ENCODE data around the gene PSMA6. TPM values are rescaled to one million over a fixed set of nuclear protein-coding genes. Genes with fewer than 3 reads are reported as not detected.

PSMA6 gene
- total RNA-seq, 1 donor from 2014 or later, result 225 TPM

DNA sequence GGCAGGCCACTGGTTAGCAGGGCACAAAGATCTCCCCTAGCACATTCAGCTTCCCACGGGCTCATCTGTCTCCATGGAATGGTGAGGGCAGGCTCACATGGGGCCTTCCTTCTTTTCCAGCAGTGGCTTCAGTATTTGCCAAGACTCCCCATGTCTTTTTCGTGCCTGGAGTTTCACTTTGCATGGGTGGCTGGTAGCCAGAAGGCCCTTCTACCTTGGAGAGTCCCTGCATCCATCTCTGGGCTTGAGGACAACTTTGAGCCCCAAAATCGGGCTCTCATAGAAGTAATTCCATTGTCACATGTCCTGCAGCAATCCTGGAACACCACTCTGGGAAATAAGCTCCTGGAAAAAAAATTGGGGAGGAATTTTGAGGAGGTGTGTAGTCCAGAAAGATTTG lies 70.3 kb downstream of the PSMA6 start:
- H3K36me3 Mint-ChIP-seq (ENCODE audit: low read depth, unreplicated experiment), result no peaks in the 10 kb centered on the region
- FAIRE-seq (no peak), DNase-seq (ENCODE audit: low read depth) (no peak)
- Histone ChIP-seq H4K20me1 (ENCODE audit: insufficient read depth, low read length) (no peaks in the 10 kb centered on the region), H2AFZ (ENCODE audit: low read depth, low read length) (no peak overlapping the region), H3K9me3 (ENCODE audit: insufficient read depth, low read depth, low read length) (no peaks in the 10 kb centered on the region), H3K9ac (ENCODE audit: low read length) (no peak overlapping the region), H3K4me3 (ENCODE audit: insufficient read depth, low read depth, low read length) (no peak overlapping the region), H3K36me3 (ENCODE audit: insufficient read depth, low read length) (no peaks in the 10 kb centered on the region), H3K4me2 (ENCODE audit: low read length) (no peak overlapping the region), H3K27ac (ENCODE audit: low read depth, low read length) (no peak overlapping the region), H3K79me2 (ENCODE audit: insufficient read depth, low read length) (no peaks in the 10 kb centered on the region), H3K4me1 (ENCODE audit: insufficient read depth, low read length) (peaks cover 41% of the 10 kb centered on the region), H3K27me3 (ENCODE audit: insufficient read depth, low read length) (no peaks in the 10 kb centered on the region)
- TF ChIP-seq EZH2 (IDR thresholded peaks at IDR 0.05; ENCODE audit: insufficient read depth, low read length), result no peak
- TF ChIP-seq, protein P1, sequence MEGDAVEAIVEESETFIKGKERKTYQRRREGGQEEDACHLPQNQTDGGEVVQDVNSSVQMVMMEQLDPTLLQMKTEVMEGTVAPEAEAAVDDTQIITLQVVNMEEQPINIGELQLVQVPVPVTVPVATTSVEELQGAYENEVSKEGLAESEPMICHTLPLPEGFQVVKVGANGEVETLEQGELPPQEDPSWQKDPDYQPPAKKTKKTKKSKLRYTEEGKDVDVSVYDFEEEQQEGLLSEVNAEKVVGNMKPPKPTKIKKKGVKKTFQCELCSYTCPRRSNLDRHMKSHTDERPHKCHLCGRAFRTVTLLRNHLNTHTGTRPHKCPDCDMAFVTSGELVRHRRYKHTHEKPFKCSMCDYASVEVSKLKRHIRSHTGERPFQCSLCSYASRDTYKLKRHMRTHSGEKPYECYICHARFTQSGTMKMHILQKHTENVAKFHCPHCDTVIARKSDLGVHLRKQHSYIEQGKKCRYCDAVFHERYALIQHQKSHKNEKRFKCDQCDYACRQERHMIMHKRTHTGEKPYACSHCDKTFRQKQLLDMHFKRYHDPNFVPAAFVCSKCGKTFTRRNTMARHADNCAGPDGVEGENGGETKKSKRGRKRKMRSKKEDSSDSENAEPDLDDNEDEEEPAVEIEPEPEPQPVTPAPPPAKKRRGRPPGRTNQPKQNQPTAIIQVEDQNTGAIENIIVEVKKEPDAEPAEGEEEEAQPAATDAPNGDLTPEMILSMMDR (IDR thresholded peaks at IDR 0.05; ENCODE audit: insufficient read depth, low read depth, low read length), result no peak
- peaks cover 33% of the 10 kb centered on the region for H3K4me1 Mint-ChIP-seq (ENCODE audit: low read depth, unreplicated experiment)
- no peaks in the 10 kb centered on the region for H3K27me3 Mint-ChIP-seq (ENCODE audit: low read depth, unreplicated experiment)
- peak overlapping the region; percentile 69 for H3K27ac Mint-ChIP-seq (ENCODE audit: unreplicated experiment)
- no peaks in the 10 kb centered on the region for H3K9me3 Mint-ChIP-seq (ENCODE audit: unreplicated experiment)
- H3K4me3 Mint-ChIP-seq (ENCODE audit: unreplicated experiment), result no peak overlapping the region

DNA sequence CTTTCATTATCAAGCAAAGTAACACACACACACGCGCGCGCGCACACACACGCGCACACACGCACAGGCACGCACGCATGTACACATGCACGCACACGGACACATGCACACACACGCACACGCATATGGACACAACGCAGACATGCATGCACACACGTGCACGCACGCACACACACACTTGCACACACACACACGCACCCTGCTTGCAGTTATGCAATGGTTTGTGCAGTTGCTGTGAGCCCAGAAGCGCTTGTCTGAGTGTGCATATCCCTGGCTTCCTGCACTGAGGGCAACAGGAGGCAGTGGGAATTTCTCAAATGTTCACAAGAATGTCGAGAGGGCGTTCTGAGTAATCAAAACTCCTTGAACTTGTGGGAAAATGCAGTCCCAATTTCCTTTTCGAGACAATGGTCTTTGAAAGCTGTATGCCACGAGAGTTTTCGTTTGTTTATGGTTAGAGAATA lies 70.8 kb downstream of the PSMA6 start:
- no peaks in the 10 kb centered on the region for H3K27me3 Mint-ChIP-seq (ENCODE audit: low read depth, unreplicated experiment)
- H4K20me1 ChIP-seq (ENCODE audit: insufficient read depth, low read length), result no peaks in the 10 kb centered on the region
- FAIRE-seq (no peak), DNase-seq (ENCODE audit: low read depth) (peak; percentile 78)
- H3K9me3 ChIP-seq (ENCODE audit: insufficient read depth, low read depth, low read length), result no peaks in the 10 kb centered on the region
- H3K36me3 ChIP-seq (ENCODE audit: insufficient read depth, low read length), result no peaks in the 10 kb centered on the region
- no peak overlapping the region for H3K4me3 ChIP-seq (ENCODE audit: insufficient read depth, low read depth, low read length)
- H3K4me2 ChIP-seq (ENCODE audit: low read length), result peak overlapping the region; percentile 39
- H3K79me2 ChIP-seq (ENCODE audit: insufficient read depth, low read length), result no peaks in the 10 kb centered on the region
- H3K36me3 Mint-ChIP-seq (ENCODE audit: low read depth, unreplicated experiment), result no peaks in the 10 kb centered on the region
- peak overlapping the region; percentile 0 for H2AFZ ChIP-seq (ENCODE audit: low read depth, low read length)
- H3K27ac ChIP-seq (ENCODE audit: low read depth, low read length), result no peak overlapping the region
- peaks cover 46% of the 10 kb centered on the region for H3K4me1 ChIP-seq (ENCODE audit: insufficient read depth, low read length)
- H3K4me3 Mint-ChIP-seq (ENCODE audit: unreplicated experiment), result no peak overlapping the region
- H3K9ac ChIP-seq (ENCODE audit: low read length), result no peak overlapping the region
- TF ChIP-seq EZH2 (IDR thresholded peaks at IDR 0.05; ENCODE audit: insufficient read depth, low read length), result no peak
- TF ChIP-seq, protein P1 (IDR thresholded peaks at IDR 0.05; ENCODE audit: insufficient read depth, low read depth, low read length), result no peak
- H3K27me3 ChIP-seq (ENCODE audit: insufficient read depth, low read length), result no peaks in the 10 kb centered on the region
- no peaks in the 10 kb centered on the region for H3K9me3 Mint-ChIP-seq (ENCODE audit: unreplicated experiment)
- peak overlapping the region; percentile 69 for H3K27ac Mint-ChIP-seq (ENCODE audit: unreplicated experiment)
- H3K4me1 Mint-ChIP-seq (ENCODE audit: low read depth, unreplicated experiment), result peaks cover 38% of the 10 kb centered on the region
